Stimulated activated CD4-positive, alpha-beta T cell treated with anti-CD3 and anti-CD28 coated beads, TNF-alpha, amount 100 ng/mL, for 1 hour (primary cell): ENCODE results near the gene ESR2.
"Not testable (repeated sequence)": the region's sequence is repeated elsewhere in the genome, so short reads cannot be mapped to it uniquely, and the experiment has no call there.

ENCODE experiments used
- DNase-seq, 3 donors: peaks; one replicate each; pipeline ENCODE4 v3.0.0-alpha.2; 2020; ENCODE audit warnings: low read depth in 3 of 3, low spot score in 1 of 3

The ESR2 gene

DNA sequence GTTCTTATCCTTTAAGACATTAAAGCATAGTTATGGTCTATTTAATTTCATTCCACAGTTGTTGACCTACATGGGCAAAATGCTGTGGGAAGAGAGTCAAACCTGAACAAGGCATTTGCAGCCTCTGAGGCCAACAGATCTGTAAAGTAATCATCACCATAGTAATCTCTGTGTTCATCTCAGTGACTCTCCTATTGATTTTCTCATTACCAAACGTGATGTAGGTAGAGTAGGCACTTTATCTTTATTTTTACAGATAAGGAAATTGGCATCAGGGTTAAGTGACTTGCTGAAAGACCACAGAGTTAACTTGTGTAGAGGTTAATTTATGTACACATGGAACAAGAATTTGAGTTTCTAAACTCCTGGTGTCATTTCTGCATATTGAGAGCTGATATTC, 203.0 kb downstream of the ESR2 start:
- no peak for DNase-seq

DNA sequence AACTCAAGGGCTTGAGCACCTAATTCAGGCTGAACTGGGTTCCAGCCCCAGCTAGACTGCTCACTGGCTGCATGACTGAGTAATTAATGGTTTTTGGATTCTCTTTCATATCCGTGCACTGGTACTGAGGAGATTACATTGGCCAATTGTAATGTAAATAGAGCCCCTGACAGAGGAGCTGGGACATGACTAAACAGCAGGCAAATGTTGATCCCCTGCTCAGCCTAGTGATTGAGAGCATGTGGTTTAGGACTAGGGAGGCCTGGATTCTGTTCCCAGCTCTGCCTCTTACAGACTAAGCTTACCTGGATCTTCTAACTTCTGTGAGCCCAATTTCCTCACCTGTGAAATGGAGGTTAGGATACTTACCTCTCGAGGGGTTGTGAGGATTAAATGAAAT, 204.3 kb downstream of the ESR2 start:
- no peak for DNase-seq

DNA sequence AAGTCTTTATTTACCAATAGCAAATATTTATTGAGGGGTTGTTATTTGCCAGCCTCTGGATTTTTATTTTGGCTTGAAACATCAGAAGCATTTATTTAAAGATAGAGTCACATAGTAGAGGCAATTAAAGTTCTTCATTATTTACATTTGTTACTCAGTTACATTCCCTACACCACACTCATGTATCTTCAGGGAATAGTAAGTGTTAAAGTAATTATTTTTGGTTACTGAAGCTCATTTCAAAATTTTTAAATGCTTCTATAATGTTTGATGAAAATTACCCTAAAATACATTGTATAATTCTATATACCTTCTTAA, 205.6 kb downstream of the ESR2 start:
- no peak for DNase-seq

DNA sequence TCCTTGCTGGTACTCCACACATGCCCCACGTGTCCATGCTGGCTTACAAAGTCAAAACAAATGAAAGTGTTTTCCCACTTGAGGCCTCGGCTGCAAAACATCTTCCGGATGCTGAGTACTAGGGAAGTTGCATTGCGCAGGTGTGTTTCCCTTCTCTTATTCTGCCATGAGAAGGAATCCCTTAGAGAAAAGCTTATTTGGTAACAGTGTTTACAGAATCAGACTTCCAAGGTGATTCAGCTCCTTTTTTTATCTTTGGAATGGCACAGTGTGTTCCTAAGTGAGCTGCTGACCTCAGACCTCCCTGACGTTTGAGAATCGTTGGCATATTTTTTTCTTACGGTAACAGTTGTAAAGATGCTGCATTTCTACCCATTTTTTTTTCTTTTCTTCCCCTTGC, 211.3 kb downstream of the ESR2 start:
- DNase-seq, result no peak

DNA sequence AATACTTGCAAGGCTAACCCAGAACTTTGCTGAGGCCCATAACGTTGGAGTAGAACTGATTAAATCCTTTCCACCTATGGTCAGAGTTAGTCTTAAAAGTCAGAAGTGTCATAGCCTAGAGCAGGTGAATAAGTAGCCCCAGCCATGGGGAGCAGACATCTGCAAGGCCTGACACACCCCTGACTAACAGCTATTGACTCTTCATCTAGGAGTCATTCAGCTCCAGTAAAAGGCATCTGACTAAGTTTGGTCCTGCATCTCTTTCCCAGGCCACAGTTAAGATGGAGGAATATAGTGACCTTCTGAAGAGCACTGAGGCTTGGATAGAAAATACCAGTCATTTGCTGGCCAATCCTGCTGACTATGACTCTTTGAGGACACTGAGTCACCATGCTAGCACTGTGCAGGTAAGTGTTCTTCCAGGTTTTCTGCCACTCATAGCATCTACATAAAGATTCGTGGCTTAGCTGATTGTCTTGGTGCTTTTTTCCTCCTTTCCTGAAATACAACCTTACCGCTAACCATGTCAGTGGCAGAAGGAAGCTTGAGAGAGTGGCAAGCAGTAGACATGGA, 212.9 kb downstream of the ESR2 start:
- no peak for DNase-seq

DNA sequence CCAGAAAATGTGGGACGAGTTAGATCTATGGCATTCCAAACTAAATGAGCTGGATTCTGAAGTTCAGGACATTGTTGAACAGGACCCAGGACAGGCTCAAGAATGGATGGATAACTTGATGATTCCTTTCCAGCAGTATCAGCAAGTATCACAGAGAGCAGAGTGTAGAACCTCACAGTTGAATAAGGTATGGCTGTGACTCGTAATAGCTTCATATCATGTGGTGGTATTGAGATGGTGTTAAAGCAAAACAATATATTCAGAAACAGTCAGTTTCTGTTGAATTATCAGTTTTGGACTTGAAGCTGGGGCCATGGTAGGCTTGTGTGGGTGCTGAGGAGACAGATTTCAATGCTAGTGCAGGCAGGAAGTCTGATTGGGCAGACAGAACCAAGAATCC, 213.7 kb downstream of the ESR2 start:
- DNase-seq, result no peak

DNA sequence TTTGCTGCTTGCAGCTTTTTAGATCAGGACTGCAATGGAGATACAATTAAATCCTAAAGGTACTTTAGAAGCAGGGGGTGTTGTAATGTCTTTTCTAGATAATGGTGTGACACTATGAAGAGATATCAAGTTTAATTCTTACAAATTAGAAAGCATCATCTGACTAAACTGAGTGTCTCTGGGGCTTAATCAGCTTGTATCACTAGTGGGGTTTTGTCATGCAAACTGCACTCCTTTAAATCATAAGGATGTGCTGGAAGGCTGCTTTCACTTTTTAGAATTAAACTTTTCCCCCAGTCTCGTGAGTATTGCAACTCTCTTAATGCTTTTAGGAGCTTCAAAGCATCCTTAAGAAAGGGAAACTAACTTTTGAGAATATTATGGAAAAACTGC, 218.6 kb downstream of the ESR2 start:
- no peak for DNase-seq

DNA sequence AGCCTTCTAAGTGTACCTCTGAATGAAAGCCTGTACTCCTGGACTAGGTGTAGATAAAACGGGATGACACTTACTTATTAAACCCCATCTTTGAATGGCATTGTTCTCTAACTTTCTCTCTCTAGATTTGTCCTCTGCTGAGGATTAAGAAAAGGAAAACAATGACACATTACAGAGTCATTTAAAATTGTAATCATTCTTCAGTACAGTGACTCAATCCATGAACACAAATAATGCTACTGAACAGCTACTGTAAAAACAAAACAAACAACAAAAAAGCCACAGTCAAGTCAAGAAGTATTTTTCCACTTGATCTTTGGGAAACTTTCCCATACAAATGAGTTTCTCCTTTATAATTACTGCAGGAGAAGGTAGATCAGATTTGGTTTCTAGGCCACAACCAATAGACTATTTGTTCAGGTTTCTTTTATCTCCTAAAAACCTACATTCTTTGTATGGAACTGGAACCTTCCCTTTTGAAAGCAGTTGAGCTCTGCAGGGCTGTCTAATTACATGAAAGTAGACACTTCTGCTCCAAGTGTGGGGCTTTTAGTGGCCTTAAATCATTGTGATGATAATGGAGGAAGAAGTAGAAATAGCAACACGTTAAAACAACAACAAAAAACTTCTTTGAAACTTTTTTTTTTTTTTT, 219.1 kb downstream of the ESR2 start:
- DNase-seq, result no peak

DNA sequence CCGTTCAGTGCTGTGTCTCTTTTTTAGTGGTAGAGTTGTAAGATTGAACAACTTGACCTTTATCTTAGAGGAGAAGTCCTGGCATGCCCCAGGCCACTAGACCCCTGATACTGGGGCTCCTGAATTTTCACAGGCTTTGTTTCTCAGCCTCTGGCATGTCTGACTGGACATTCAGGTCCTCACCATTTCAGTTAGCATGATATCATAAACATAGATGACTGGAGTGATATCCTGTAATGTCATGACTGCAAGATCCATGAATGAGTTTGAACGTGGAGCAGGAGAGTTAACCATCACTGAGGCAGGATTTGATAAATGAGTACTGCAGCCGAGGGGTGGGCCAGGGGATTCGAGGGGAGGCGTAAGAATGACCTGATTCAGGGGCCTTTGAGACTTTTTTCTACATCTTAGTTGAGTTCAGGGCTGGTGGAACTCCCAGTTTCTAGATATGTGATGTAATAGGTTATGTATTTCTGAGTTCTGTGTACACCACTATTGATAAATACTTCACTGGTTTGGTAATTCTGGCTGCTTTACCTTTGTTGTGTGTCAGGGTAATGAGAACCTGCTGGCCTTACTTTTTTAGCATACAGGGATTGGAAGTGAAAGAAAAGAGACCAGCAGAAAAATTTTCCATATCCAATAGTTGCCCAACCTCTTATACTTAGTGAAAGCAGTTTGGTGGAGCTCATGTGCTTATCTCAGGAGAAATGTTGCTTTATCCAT, 224.4 kb downstream of the ESR2 start:
- no peak for DNase-seq

DNA sequence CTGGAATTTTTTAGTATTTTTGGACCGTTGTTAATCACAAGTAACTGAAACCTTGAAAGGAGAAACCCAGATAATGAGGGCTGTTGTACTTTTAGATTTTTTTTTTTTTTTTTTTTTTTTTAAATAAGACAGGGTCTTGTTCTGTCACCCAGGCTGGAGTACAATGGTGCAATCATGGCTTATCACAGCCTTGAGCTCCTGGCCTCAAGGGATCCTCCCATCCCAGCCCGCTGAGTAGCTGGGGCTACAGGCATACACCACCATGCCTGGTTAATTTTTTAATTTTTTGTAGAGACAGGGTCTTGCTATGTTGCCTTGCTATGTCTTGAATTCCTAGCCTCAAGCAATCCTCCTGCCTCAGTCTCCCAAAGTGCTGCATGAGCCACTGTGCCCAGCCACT, 229.7 kb downstream of the ESR2 start:
- no peak for DNase-seq

DNA sequence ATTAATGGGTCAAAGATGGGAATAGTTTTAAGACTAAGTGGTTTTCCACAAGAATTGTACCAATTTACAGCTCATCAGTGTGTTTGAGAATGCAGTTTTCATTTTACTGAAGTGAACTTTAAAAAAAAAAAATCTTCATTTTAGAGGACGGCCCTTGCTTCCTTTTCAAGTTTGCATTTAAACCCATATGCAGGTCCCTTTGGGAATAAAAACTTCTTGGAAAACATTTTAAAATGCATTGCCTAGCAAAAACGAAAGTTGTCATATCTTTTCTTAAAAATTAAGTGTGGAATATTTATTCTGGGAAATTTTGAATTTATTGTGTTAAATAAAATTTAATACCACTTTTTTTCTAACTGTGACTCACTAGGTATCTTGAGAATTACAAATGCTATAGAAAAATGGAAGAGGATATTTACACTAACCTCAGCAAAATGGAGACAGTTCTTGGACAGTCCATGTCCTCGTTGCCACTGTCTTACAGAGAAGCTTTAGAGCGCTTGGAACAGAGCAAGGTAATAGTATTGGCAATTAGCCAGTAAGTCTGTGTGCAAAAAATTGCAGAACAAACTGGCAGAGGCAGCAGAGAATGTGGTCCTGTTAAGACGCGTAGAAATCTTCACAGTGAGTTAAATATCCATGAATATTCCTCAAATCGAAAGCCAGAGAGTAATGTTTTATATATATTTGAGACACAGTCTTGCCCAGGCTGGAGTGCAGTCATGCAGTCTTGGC, 231.6 kb downstream of the ESR2 start:
- no peak for DNase-seq

DNA sequence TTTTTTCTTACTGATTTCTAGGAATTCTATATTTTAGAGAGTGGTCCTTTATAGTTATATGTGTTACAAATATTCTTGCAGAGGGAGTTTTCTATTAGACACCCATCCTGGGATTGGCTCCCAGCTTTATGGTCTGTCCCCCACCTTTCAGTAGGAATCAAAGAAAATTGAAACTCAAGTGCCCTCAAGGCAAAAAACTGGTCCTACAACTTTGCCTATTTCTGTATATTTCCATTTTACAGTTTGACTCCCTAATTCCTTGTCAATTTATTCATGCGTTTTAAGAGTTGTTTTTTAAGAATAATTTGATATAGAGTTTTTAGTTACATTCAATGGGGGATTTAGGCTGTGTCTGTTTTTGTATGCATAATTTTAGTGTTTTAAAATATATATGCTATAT, 232.5 kb downstream of the ESR2 start:
- no peak for DNase-seq

DNA sequence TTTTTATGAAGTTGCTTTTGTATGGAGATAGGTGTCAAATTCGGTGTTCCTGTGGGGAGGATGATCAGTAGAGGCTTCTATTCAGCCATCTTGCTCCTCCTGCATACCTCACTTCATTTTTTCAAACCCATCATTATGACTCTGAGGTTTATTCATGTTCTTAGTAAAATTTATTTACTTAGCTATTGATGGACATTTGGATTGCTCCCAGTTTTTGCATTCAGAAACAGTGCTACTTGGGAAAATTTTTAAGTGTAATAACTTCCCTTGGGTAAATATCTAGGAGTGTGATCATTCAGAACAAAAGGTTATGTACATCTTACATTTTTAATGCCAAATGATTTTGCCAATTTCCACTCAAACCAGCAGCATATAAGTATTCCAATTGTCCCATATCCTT, 233.1 kb downstream of the ESR2 start:
- no peak for DNase-seq

DNA sequence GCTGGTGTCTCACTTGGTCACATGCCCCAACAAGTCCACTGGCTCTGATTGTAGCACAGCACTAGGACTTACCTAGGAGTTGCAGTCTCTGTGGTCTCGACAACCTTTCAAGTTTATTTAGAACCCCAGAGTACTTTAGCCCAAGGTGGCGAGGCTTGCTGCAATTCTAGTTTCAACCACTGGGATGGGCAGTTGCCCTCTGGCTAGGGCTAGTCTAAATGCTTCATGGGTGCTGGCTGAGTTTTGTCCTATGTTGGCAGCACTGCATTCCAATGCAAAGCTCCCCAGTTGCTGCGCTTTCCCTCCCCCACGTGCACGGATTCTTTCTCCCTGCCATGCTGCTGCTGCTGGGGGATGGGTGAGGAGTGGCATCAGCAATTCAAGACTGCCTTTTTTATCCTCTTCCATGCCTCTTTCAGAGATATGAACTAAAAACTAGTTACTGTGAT, 233.5 kb downstream of the ESR2 start:
- DNase-seq, result no peak

DNA sequence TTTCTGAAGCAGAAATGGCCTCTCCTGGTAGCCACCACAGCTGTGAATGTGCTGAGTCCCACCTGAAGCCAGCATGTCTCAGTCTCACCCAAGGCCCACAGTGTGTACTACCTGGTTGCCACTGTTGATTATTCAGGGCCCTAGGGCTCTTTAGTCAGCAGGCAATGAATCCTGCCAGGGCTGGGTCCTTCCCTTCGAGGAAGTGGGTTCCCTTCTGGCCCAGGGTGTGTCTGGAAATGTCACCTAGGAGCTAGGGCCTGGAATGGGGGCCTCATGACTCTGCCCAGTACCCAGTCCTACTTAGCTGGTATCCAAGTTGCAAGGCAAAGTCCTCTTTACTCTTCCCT, 234.0 kb downstream of the ESR2 start:
- no peak for DNase-seq

DNA sequence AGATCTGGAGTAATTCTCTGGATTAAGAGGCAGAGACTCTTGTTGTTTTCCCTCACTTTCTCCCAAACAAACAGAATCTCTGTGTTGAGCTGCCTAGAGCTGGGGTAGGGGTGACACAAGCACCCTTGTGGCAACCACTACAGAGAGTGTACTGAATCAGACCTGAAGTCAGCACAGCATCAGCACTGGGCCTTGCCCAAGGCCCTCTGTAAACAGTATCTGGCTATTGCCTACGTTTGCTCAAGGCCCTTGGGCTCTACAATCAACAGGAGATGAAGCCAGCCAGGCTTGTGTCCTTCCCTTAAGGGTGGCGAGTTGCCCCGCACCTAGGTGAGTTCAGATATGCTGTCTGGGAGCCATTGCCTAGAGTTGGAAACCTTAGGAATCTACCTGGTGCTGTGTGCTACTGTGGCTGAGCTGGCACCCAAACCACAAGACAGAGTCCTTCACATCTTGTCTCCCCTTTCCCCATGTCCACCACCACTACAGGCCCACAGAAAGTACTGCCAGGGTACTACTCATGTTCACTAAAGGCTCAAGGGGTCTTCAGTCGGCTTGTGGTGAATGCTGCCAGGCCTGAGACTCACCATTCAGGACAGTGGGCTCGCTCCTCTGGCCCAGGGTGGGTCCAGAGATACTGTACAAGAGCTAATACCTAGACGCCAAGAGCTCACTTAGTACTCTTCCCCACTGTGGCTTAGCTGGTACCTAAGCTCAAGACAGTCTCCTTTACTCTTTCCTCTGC, 234.5 kb downstream of the ESR2 start:
- no peak for DNase-seq

DNA sequence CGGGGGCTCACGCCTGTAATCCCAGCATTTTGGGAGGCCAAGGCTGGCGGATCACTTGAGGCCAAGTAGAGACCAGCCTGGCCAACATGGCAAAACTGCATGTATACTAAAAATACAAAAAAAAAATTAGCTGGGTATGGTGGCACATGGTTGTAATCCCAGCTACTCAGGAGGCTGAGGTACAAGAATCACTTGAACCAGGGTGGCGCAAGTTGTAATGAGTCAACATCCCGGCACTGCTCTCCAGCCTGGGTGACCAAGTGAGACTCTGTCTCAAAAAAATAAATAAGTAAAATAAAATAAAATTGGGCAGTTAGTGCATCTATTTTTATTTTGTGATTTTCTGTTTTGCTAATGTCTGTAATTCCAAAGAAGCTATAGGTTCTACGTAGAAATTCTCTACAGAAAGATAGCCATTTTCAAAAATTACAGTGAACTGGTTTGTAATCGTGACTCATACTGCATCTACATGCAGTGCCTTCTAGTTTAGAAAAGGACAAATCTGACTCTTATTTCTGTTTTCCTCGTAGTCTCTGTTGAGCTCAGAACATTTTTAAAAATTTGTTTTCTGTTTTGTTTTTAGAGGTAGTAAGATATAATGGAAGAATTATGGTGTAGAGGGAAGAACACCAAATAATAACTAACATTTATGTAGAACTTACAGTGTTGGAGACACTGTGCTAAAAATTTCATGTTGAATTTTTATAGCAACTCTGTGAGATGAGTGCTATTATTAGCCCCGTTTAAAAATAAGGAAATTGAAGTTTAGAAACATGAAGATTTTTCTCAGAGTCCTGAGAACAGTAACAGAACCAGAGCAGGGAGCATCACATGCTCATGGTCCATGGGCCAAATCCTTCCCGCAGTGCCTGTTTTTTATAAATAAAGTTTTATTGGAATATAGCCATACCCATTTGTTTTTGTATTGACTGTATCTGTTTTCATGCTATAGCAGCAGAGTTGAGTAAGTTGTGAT, 240.2 kb downstream of the ESR2 start:
- DNase-seq, result no peak

DNA sequence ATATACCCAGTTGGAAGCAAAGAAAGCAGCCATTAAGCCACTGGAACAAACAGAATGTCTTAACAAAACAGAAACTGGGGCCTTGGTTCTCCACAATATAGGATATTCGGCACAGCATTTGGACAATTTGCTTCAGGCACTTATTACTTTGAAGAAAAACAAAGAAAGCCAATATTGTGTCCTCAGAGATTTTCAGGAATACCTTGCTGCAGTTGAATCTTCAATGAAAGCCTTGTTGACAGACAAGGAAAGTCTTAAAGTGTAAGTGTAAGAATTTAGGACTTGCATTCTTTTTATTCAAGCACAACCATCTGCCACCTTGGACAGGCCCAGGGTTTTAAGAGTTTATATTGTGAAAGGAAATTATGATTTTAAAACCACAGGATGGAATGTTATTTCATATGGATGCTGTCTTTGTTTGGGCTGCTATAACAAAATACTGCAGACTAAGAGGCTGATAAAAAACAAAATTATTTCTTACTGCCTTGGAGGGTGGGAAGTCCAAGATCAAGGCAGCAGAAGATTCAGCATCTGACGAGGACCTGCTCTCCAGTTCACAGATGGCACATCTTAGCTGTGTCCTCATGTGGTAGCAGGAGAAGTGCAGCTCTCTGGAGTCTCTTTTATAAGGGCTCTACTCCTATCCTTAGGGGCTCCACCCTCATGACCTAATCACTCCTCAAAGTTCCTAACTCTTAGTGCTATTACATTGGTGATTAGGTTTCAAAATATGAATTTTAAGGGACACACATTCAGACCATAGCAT, 244.4 kb downstream of the ESR2 start:
- DNase-seq, result no peak

DNA sequence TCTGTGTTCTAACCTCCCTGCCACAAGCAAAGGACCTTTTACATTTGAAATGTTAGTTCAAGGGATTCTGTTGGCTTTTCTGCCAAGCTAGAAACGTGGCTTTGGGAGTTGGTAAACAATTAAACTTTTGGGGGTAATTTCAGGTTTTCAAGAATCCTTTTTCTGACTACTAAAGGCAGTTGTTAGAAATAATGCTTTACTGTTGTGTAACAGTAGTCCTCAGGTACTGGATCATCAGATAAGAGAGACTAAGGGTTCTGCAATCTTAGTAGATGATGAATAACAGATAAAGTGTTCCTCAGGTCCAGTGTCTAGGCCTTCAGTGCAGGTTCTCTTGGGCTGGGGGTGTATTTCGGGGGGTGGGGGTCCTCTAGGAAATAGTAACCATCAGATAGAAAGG, 249.1 kb downstream of the ESR2 start:
- DNase-seq, result no peak

DNA sequence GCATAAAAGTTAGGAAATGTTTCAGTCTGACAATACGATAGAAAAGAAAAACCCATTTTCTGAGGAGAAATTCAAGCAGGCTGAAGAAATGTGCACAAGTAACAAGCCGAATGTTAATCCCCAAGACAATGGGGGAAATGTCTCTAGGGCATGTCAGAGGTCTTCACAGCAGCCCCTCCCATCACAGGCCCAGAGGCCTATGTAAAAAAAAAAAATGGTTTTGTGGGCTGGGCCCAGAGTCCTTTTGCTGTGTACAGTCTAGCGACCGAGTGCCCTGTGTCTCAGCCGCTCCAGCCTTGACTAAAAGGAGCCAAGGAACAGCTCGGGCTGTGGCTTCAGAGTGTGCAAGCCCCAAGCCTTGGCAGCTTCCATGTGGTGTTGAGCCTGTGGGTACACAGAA, 250.9 kb downstream of the ESR2 start:
- DNase-seq, result not testable (repeated sequence)
